Astrocyte of the spinal cord (primary cell): ENCODE measurements around the gene ARHGEF26.

Source experiments
- DNase-seq: peaks from one replicate; pipeline ENCODE4 v3.0.0; 2011; ENCODE audit warnings: low read depth, low spot score
- H3K4me3 ChIP-seq: 2 replicates; pipeline ENCODE4 v1.5.1; 2011; ENCODE audit warnings: low read depth, mild to moderate bottlenecking, low read length, moderate library complexity
- CTCF ChIP-seq: IDR thresholded peaks from 2 replicates; pipeline ENCODE4 v1.5.1; 2012; ENCODE audit warnings: low read depth, mild to moderate bottlenecking, low read length, inconsistent platforms
- in situ Hi-C: cut with HindIII; loops from 2 replicates; pipeline ENCODE4 v1.10.0; 2017; ENCODE audit warnings: low sequenced_read_pairs

ARHGEF26 gene

GRCh38 chr3:154132777-154133375 lies 11.7 kb downstream of the ARHGEF26 start:
- in situ Hi-C loops: no loop called here
- no peak for TF ChIP-seq CTCF
- no peak for DNase-seq

GRCh38 chr3:154135511-154136173 lies 14.5 kb downstream of the ARHGEF26 start:
- in situ Hi-C loops: no loop called here
- no peak overlapping the region for H3K4me3 ChIP-seq
- DNase-seq: no peak
- no peak for TF ChIP-seq CTCF

More at GRCh38 chr3:154132777-154133375, 11.7 kb downstream of the ARHGEF26 start:
- H3K4me3 ChIP-seq: no peak overlapping the region

GRCh38 chr3:154137036-154137435 lies 15.8 kb downstream of the ARHGEF26 start:
- DNase-seq: no peak
- no peak for TF ChIP-seq CTCF
- no peak overlapping the region for H3K4me3 ChIP-seq
- in situ Hi-C loops: no loop called here

- DNase-seq: no peak
- in situ Hi-C loops: no loop called here
- no peak overlapping the region for H3K4me3 ChIP-seq
- no peak for TF ChIP-seq CTCF
Measured at GRCh38 chr3:154139996-154140436, 18.8 kb downstream of the ARHGEF26 start.

- in situ Hi-C loops: no loop called here
- no peak for TF ChIP-seq CTCF
Measured at GRCh38 chr3:154142608-154143007, 21.4 kb downstream of the ARHGEF26 start.

GRCh38 chr3:154143873-154144272 lies 22.7 kb downstream of the ARHGEF26 start:
- in situ Hi-C loops: no loop called here
- TF ChIP-seq CTCF: no peak
- DNase-seq: no peak
- H3K4me3 ChIP-seq: no peak overlapping the region

More at GRCh38 chr3:154142608-154143007, 21.4 kb downstream of the ARHGEF26 start:
- no peak overlapping the region for H3K4me3 ChIP-seq
- no peak for DNase-seq
